Endodermal cell (in vitro differentiated cells): ENCODE measurements around the gene BTAF1. TPM values are rescaled to one million over a fixed set of nuclear protein-coding genes. Genes with fewer than 3 reads are reported as not detected.

Source experiments
- DNase-seq: peaks from one replicate; pipeline ENCODE4 v3.0.0-alpha.2; 2017
- H3K27ac ChIP-seq: 2 replicates; pipeline ENCODE4 v1.5.1; 2013; ENCODE audit warnings: mild to moderate bottlenecking, low read depth, low read length, moderate library complexity
- H3K27me3 ChIP-seq: 2 replicates; pipeline ENCODE4 v1.6.1; 2013; ENCODE audit warnings: mild to moderate bottlenecking, low read length, moderate library complexity; ENCODE audit not compliant: insufficient read depth, control insufficient read depth, poor library complexity, severe bottlenecking
- H3K36me3 ChIP-seq: 2 replicates; pipeline ENCODE4 v1.7.0; 2013; ENCODE audit warnings: mild to moderate bottlenecking, low read length, moderate library complexity; ENCODE audit not compliant: control insufficient read depth, insufficient read depth
- H3K4me1 ChIP-seq: one replicate; pipeline ENCODE4 v1.7.0; 2013; ENCODE audit warnings: low read length; ENCODE audit not compliant: control insufficient read depth, insufficient read depth
- H3K4me3 ChIP-seq: 2 replicates; pipeline ENCODE4 v1.5.1; 2013; ENCODE audit warnings: mild to moderate bottlenecking, low read length, moderate library complexity
- H3K9ac ChIP-seq: 2 replicates; pipeline ENCODE4 v1.6.1; 2013; ENCODE audit warnings: mild to moderate bottlenecking, low read length, moderate library complexity; ENCODE audit not compliant: poor library complexity, severe bottlenecking; ENCODE audit errors: extremely low read depth
- H3K9me3 ChIP-seq: 2 replicates; pipeline ENCODE4 v1.6.1; 2013; ENCODE audit warnings: mild to moderate bottlenecking, low read length, moderate library complexity; ENCODE audit not compliant: control insufficient read depth
- H3K27ac Mint-ChIP-seq: 2 replicates; pipeline ENCODE4 v1.8.0; 2020; ENCODE audit warnings: mixed read lengths
- H3K27me3 Mint-ChIP-seq: 2 replicates; pipeline ENCODE4 v1.8.0; 2021; ENCODE audit warnings: mild to moderate bottlenecking, mixed read lengths; ENCODE audit not compliant: insufficient read depth
- H3K36me3 Mint-ChIP-seq: 2 replicates; pipeline ENCODE4 v1.8.0; 2020; ENCODE audit warnings: low read depth, mixed read lengths
- H3K4me1 Mint-ChIP-seq: 2 replicates; pipeline ENCODE4 v1.8.0; 2020; ENCODE audit warnings: mixed read lengths
- H3K4me3 Mint-ChIP-seq: 2 replicates; pipeline ENCODE4 v1.8.0; 2020; ENCODE audit warnings: mild to moderate bottlenecking, moderate library complexity, mixed read lengths
- H3K9me3 Mint-ChIP-seq: 2 replicates; pipeline ENCODE4 v1.8.0; 2020; ENCODE audit warnings: mild to moderate bottlenecking, mixed read lengths
- WGBS, 2 experiments: methylation state at CpG; one replicate each; pipeline versions ENCODE4 v1.1.5 to v1.1.7; 2013; ENCODE audit warnings: missing lambda C conversion rate in 2 of 2, mixed read lengths in 1 of 2; ENCODE audit not compliant: insufficient coverage in 1 of 2, insufficient read length in 1 of 2; 5-methylcytosine and 5-hydroxymethylcytosine counted together
- total RNA-seq, 2 donors: library from RNA; stranded (reverse); fragmentation: NEBNext Ultra II Directional in 1 of 2; extraction: Animal tissue kit (Norgen Biotek cat#: 25700) in 1 of 2; gene quantifications; 2 replicates in 1 of 2; 3 replicates in 1 of 2; pipeline ENCODE4 v1.2.1, GENCODE V29; 2021
- TF ChIP-seq, protein P1 (sequence below): fragments of 200-600 bp; sonication (generic); conservative IDR thresholded peaks from 2 replicates; pipeline ENCODE4 v1.5.0; 2021; ENCODE audit warnings: antibody characterized with exemption, mild to moderate bottlenecking

The BTAF1 gene
- total RNA-seq, 2 donors from 2014 or later, result 46.2 to 54.3 TPM

DNA sequence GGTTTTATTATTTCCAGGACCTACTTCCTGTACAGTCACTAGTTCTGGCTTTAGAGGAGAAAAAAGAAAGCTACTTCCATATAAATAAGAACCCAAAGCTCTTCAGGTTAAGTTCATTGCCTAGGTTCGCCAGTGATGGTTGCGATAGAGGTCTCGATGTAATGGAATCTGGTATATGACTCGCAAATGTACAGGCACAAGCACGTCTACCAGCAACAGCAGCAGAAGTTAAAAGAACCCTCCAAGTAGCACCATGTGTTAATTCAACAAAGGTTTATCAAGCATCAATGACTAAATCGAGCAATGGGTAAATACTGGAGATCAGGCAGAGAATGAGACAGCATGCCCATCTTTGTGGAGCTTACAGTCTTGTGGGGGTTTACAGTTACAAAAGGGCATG lies 155.4 kb downstream of the BTAF1 start:
- Histone ChIP-seq H3K4me1 (no peaks in the 10 kb centered on the region), H3K9ac (no peak overlapping the region), H3K36me3 (no peaks in the 10 kb centered on the region), H3K4me3 (no peak overlapping the region), H3K9me3 (no peaks in the 10 kb centered on the region), H3K27me3 (no peaks in the 10 kb centered on the region), H3K27ac (no peak overlapping the region)
- Mint-ChIP-seq H3K4me1 (peaks cover 12% of the 10 kb centered on the region), H3K36me3 (no peaks in the 10 kb centered on the region), H3K9me3 (no peaks in the 10 kb centered on the region), H3K27ac (no peak overlapping the region), H3K27me3 (no peaks in the 10 kb centered on the region), H3K4me3 (no peak overlapping the region)
- DNase-seq, result no peak
- 95 to 97% methylated on average over 6 of the region's 6 CpGs for WGBS, 2 experiments
- TF ChIP-seq, protein P1, sequence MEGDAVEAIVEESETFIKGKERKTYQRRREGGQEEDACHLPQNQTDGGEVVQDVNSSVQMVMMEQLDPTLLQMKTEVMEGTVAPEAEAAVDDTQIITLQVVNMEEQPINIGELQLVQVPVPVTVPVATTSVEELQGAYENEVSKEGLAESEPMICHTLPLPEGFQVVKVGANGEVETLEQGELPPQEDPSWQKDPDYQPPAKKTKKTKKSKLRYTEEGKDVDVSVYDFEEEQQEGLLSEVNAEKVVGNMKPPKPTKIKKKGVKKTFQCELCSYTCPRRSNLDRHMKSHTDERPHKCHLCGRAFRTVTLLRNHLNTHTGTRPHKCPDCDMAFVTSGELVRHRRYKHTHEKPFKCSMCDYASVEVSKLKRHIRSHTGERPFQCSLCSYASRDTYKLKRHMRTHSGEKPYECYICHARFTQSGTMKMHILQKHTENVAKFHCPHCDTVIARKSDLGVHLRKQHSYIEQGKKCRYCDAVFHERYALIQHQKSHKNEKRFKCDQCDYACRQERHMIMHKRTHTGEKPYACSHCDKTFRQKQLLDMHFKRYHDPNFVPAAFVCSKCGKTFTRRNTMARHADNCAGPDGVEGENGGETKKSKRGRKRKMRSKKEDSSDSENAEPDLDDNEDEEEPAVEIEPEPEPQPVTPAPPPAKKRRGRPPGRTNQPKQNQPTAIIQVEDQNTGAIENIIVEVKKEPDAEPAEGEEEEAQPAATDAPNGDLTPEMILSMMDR, result no peak

Other genes starting within 250 kb of the BTAF1 start
- gene TNKS2, start 125.3 kb upstream of the BTAF1 start, total RNA-seq, result 10 to 100 TPM; 51.3 to 59.9 TPM
- 10 to 100 TPM in 1 of 2 donors, 1 to 10 TPM in 1; 4.3 to 19.0 TPM for gene FGFBP3, start 14.3 kb upstream of the BTAF1 start, total RNA-seq